NB4 (cell line): ENCODE data around the gene IL1R2.

Experiments
- DNase-seq: peaks from one replicate; pipeline ENCODE4 v3.0.0; 2010; ENCODE audit warnings: low read depth
- H3K4me3 ChIP-seq: one replicate; pipeline ENCODE4 v1.5.1; 2011; ENCODE audit warnings: mild to moderate bottlenecking, low read depth, low read length, moderate library complexity
- MAX ChIP-seq: IDR thresholded peaks from 2 replicates; pipeline ENCODE4 v1.6.1; 2011; ENCODE audit warnings: low read depth, low read length
- MYC ChIP-seq: IDR thresholded peaks from 2 replicates; pipeline ENCODE4 v1.6.1; 2011; ENCODE audit warnings: low read depth, low read length
- POLR2A ChIP-seq: IDR thresholded peaks from 2 replicates; pipeline ENCODE4 v1.6.1; 2011; ENCODE audit warnings: mild to moderate bottlenecking; ENCODE audit not compliant: insufficient read length; ENCODE audit errors: extremely low read depth
- TF ChIP-seq, protein P1 (sequence below): IDR thresholded peaks from one replicate; pipeline ENCODE4 v1.5.1; 2012; ENCODE audit warnings: low read depth, low read length

The IL1R2 gene

GRCh38 chr2:101985101-101985792 lies 6.5 kb upstream of the IL1R2 start:
- TF ChIP-seq POLR2A: no peak
- no peak for TF ChIP-seq MAX
- no peak for TF ChIP-seq MYC
- TF ChIP-seq, protein P1, sequence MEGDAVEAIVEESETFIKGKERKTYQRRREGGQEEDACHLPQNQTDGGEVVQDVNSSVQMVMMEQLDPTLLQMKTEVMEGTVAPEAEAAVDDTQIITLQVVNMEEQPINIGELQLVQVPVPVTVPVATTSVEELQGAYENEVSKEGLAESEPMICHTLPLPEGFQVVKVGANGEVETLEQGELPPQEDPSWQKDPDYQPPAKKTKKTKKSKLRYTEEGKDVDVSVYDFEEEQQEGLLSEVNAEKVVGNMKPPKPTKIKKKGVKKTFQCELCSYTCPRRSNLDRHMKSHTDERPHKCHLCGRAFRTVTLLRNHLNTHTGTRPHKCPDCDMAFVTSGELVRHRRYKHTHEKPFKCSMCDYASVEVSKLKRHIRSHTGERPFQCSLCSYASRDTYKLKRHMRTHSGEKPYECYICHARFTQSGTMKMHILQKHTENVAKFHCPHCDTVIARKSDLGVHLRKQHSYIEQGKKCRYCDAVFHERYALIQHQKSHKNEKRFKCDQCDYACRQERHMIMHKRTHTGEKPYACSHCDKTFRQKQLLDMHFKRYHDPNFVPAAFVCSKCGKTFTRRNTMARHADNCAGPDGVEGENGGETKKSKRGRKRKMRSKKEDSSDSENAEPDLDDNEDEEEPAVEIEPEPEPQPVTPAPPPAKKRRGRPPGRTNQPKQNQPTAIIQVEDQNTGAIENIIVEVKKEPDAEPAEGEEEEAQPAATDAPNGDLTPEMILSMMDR: no peak
- H3K4me3 ChIP-seq: no peak overlapping the region
- no peak for DNase-seq

- TF ChIP-seq MYC (no peak), MAX (no peak), POLR2A (no peak)
- TF ChIP-seq, protein P1: no peak
- H3K4me3 ChIP-seq: no peak overlapping the region
- no peak for DNase-seq
Measured at GRCh38 chr2:101985793-101986164, 6.0 kb upstream of the IL1R2 start.

GRCh38 chr2:101986376-101986775 lies 5.4 kb upstream of the IL1R2 start:
- H3K4me3 ChIP-seq: no peak overlapping the region
- DNase-seq: no peak
- TF ChIP-seq MAX (no peak), MYC (no peak), POLR2A (no peak)
- TF ChIP-seq, protein P1: no peak

- TF ChIP-seq MYC (no peak), POLR2A (no peak), MAX (no peak)
- TF ChIP-seq, protein P1: no peak
- H3K4me3 ChIP-seq: no peak overlapping the region
- DNase-seq: no peak
Measured at GRCh38 chr2:101986804-101987740, 4.7 kb upstream of the IL1R2 start.

- DNase-seq: no peak
- TF ChIP-seq POLR2A (no peak), MYC (no peak), MAX (no peak)
- TF ChIP-seq, protein P1: no peak
Measured at GRCh38 chr2:101987832-101988231, 3.9 kb upstream of the IL1R2 start.

More at GRCh38 chr2:101987832-101988231, 3.9 kb upstream of the IL1R2 start:
- no peak overlapping the region for H3K4me3 ChIP-seq
